K562 (cell line): ENCODE results near the gene CCDC159. TPM values are rescaled to one million over a fixed set of nuclear protein-coding genes. Genes with fewer than 3 reads are reported as not detected.
A peak's percentile ranks its signal among the peaks of the same experiment; 100 is the strongest.

ENCODE experiments used
- ATAC-seq: fragments of 200-7000 bp; cut with Tn5 transposase; 3 replicates; pipeline ENCODE4 v1.9.1; 2020; ENCODE audit warnings: moderate library complexity
- BruUV-seq: library from RNA; stranded (reverse); fragments of 400-500 nt; replicated peaks from 2 replicates; lab custom pipeline; 2021; lab: Mats Ljungman, UMichigan
- CTCF ChIA-PET: fragments of 300-600 bp; formaldehyde crosslinking; extraction: SDS; loops from one replicate; lab custom pipeline; 2021; ENCODE audit warnings: low intra/inter-chr PET ratio; lab: Yijun Ruan, JAX
- POLR2A ChIA-PET: fragments of 300-600, 350-650 bp; sonication (Branson Sonifier 250); formaldehyde crosslinking; extraction: SDS; loops from one replicate; lab custom pipeline; 2021; ENCODE audit warnings: antibody characterized with exemption, inconsistent platforms; lab: Yijun Ruan, JAX
- DNase-seq, 4 experiments: peaks; one replicate each; pipeline versions ENCODE4 v3.0.0 to v3.0.0-alpha.2; 2011 to 2018; ENCODE audit warnings: low spot score in 3 of 4, mixed read lengths in 3 of 4; ENCODE audit errors: extremely low read depth in 1 of 4
- FAIRE-seq: peaks from 2 replicates; lab custom pipeline; 2011; peaks lifted over from hg19 to GRCh38; lab: Jason Lieb, UNC
- H2AFZ ChIP-seq: 2 replicates; pipeline ENCODE4 v1.6.0; 2011; ENCODE audit warnings: low read depth, low read length, control low read depth, inconsistent platforms
- H3K27ac ChIP-seq: fragments of 200-600 bp; 3 replicates; pipeline ENCODE4 v1.8.0; 2011; ENCODE audit warnings: low read depth, mild to moderate bottlenecking, control low read depth, inconsistent platforms, low read length, moderate library complexity, mixed read lengths; ENCODE audit errors: extremely low read depth
- H3K27me3 ChIP-seq, 2 experiments: fragments of 300-600 bp in 1 of 2; 2 replicates in 1 of 2; 3 replicates in 1 of 2; pipeline versions ENCODE4 v1.6.0 to v1.8.0; 2011; ENCODE audit warnings: inconsistent platforms in 2 of 2, low read length in 2 of 2, mild to moderate bottlenecking in 1 of 2, mixed read lengths in 1 of 2, moderate library complexity in 1 of 2; ENCODE audit not compliant: control insufficient read depth in 2 of 2, insufficient read depth in 2 of 2
- H3K36me3 ChIP-seq: fragments of 300-600 bp; 3 replicates; pipeline ENCODE4 v1.8.0; 2011; ENCODE audit warnings: mild to moderate bottlenecking, low read length, inconsistent platforms; ENCODE audit not compliant: control insufficient read depth, insufficient read depth
- H3K4me1 ChIP-seq, 2 experiments: fragments of 200-600 bp in 1 of 2; replicated peaks in 1 of 2; 2 replicates in 1 of 2; 3 replicates in 1 of 2; pipeline versions ENCODE4 v1.5.1 to v1.8.0; 2011; ENCODE audit warnings: inconsistent platforms in 2 of 2, low read length in 2 of 2, mild to moderate bottlenecking in 1 of 2, mixed read lengths in 1 of 2, moderate library complexity in 1 of 2; ENCODE audit not compliant: control insufficient read depth in 2 of 2, insufficient read depth in 2 of 2
- H3K4me2 ChIP-seq: 2 replicates; pipeline ENCODE4 v1.6.1; 2011; ENCODE audit warnings: low read length, control low read depth, inconsistent platforms, mixed read lengths; ENCODE audit not compliant: insufficient read depth
- H3K4me3 ChIP-seq: fragments of 200-600 bp; sonication (generic), shearing (Covaris generic); 2 replicates; pipeline ENCODE4 v1.5.1; 2016; ENCODE audit warnings: control low read depth, inconsistent platforms
- H3K79me2 ChIP-seq: fragments of 200-600 bp; 3 replicates; pipeline ENCODE4 v1.8.0; 2011; ENCODE audit warnings: low read length, inconsistent platforms; ENCODE audit not compliant: control insufficient read depth, insufficient read depth
- H3K9ac ChIP-seq, 2 experiments: 2 replicates each; pipeline versions ENCODE4 v1.6.0 to v1.6.1; 2011; ENCODE audit warnings: low read depth in 2 of 2, low read length in 2 of 2, control low read depth in 1 of 2, inconsistent platforms in 1 of 2, mild to moderate bottlenecking in 1 of 2, mixed read lengths in 1 of 2; ENCODE audit not compliant: insufficient read depth in 1 of 2
- H3K9me1 ChIP-seq: one replicate; pipeline ENCODE4 v1.6.0; 2011; ENCODE audit warnings: inconsistent platforms, mild to moderate bottlenecking, low read length, moderate library complexity; ENCODE audit not compliant: control insufficient read depth, insufficient read depth
- H3K9me3 ChIP-seq: replicated peaks from 2 replicates; pipeline ENCODE4 v1.5.1; 2011; ENCODE audit warnings: low read depth, low read length, inconsistent platforms; ENCODE audit not compliant: control insufficient read depth, insufficient read depth
- H4K20me1 ChIP-seq: replicated peaks from 2 replicates; pipeline ENCODE4 v1.6.1; 2011; ENCODE audit warnings: low read length, inconsistent platforms, mixed read lengths; ENCODE audit not compliant: control insufficient read depth, insufficient read depth
- ADNP ChIP-seq: fragments of 200-800 bp; sonication (Bioruptor generic); IDR thresholded peaks from 2 replicates; pipeline ENCODE4 v1.6.1; 2016; ENCODE audit warnings: missing genetic modification characterization, missing compliant biosample characterization
- DIDO1 ChIP-seq: fragments of 450-650 bp; IDR thresholded peaks from 2 replicates; pipeline ENCODE4 v1.6.1; 2016; ENCODE audit warnings: low read depth, missing biosample characterization, missing genetic modification characterization
- E2F6 ChIP-seq, 2 experiments: IDR thresholded peaks; 2 replicates each; pipeline ENCODE4 v1.6.1; 2011; ENCODE audit warnings: borderline replicate concordance in 1 of 2, control low read depth in 1 of 2, low read depth in 1 of 2, low read length in 1 of 2, mild to moderate bottlenecking in 1 of 2, mixed read lengths in 1 of 2, moderate library complexity in 1 of 2; ENCODE audit not compliant: insufficient read depth in 1 of 2, insufficient read length in 1 of 2, poor library complexity in 1 of 2, severe bottlenecking in 1 of 2; ENCODE audit errors: extremely low read depth in 1 of 2
- E2F8 ChIP-seq: fragments of 450-650 bp; IDR thresholded peaks from 2 replicates; pipeline ENCODE4 v1.7.1; 2018; ENCODE audit warnings: mild to moderate bottlenecking, low read depth; ENCODE audit not compliant: partially characterized antibody
- FOXP1 ChIP-seq: sonication (generic); formaldehyde crosslinking; IDR thresholded peaks from 2 replicates; pipeline ENCODE4 v1.8.0; 2022; ENCODE audit warnings: mild to moderate bottlenecking, missing genetic modification reagents
- FOXP4 ChIP-seq: sonication (generic); formaldehyde crosslinking; IDR thresholded peaks from 2 replicates; pipeline ENCODE4 v1.8.0; 2022; ENCODE audit warnings: mild to moderate bottlenecking, missing genetic modification reagents, borderline replicate concordance
- HSF4 ChIP-seq: fragments of 250-450 bp; sonication (Bioruptor Pico); IDR thresholded peaks from 2 replicates; pipeline ENCODE4 v2.1.2; 2022; ENCODE audit warnings: mild to moderate bottlenecking, moderate library complexity, borderline replicate concordance
- JUN ChIP-seq, 2 experiments: sonication (generic) in 1 of 2; formaldehyde crosslinking in 1 of 2; IDR thresholded peaks; 2 replicates each; pipeline versions ENCODE4 v1.6.1 to v1.8.0; 2012 to 2022; ENCODE audit warnings: borderline replicate concordance in 2 of 2, mild to moderate bottlenecking in 2 of 2, improper control_type of control experiment in 1 of 2, low read depth in 1 of 2, low read length in 1 of 2, missing genetic modification reagents in 1 of 2
- KAT7 ChIP-seq: sonication (generic); formaldehyde crosslinking; IDR thresholded peaks from 2 replicates; pipeline ENCODE4 v1.8.0; 2022; ENCODE audit warnings: missing genetic modification reagents, mild to moderate bottlenecking, borderline replicate concordance
- SIN3A ChIP-seq, 2 experiments: fragments of 150-350 bp in 1 of 2; IDR thresholded peaks; 2 replicates each; pipeline ENCODE4 v1.6.1; 2011 to 2016; ENCODE audit warnings: borderline replicate concordance in 2 of 2, low read depth in 2 of 2, low read length in 2 of 2, mild to moderate bottlenecking in 2 of 2, moderate library complexity in 2 of 2; ENCODE audit not compliant: control insufficient read depth in 1 of 2
- WGBS: fragments of 100-300 bp; shearing (Covaris generic); methylation state at CpG from one replicate; pipeline ENCODE4 v1.1.6; 2016; ENCODE audit warnings: low coverage, mixed read lengths; ENCODE audit not compliant: insufficient coverage; ENCODE audit errors: missing lambda C conversion rate; 5-methylcytosine and 5-hydroxymethylcytosine counted together
- in situ Hi-C: fragments of 300-500 bp; cut with MboI; formaldehyde crosslinking; loops from 4 replicates; pipeline ENCODE4 v1.15.0; 2018; ENCODE audit warnings: inconsistent platforms, mixed read lengths
- intact Hi-C: fragments of 100-400 bp; cut with micrococcal nuclease; formaldehyde crosslinking; loops from 2 replicates; pipeline ENCODE4 v1.14.2; 2022
- polyA plus RNA-seq, 8 experiments: library from polyadenylated mRNA; depleted of rRNA in 4 of 8; stranded (reverse) in 5 of 8; unstranded in 3 of 8; fragments of >200 nt; fragmentation: Nextera tagmentation in 2 of 8; fragmentation: Illumina TruSeq in 1 of 8; extraction: Ambion mirVana in 2 of 8; extraction: Trizol in 1 of 8; gene quantifications; 2 replicates each; pipeline versions ENCODE4 v1.2.1 to v1.2.3, GENCODE V29; 2011 to 2014; ENCODE audit warnings: inconsistent platforms in 1 of 8, missing spikeins in 1 of 8
- total RNA-seq, 7 experiments: library from RNA; depleted of rRNA in 6 of 7; stranded (reverse); fragments of >200 nt in 6 of 7; fragmentation: Illumina TruSeq in 2 of 7; extraction: Trizol in 2 of 7; gene quantifications; 2 replicates each; pipeline versions ENCODE4 v1.2.1 to v1.2.3, GENCODE V29; 2011 to 2021; ENCODE audit warnings: low replicate concordance in 1 of 7

Gene CCDC159
- total and polyA plus RNA-seq, 9 of the 15 experiments (the other 6 are each of a cell fraction or from before 2014, with no cell fraction given), result 0.68 to 10.1 (median 4.7) TPM

- BruUV-seq, result no TSS peak
- Histone ChIP-seq H3K27ac (no peak overlapping the region; the same call in 1 of the 3 replicates), H3K4me1 (peaks cover 20 to 29% of the 10 kb centered on the region in 2 experiments; a peak in 4 of 5 replicates), H2AFZ (0 out of 2 replicates have a peak overlapping the region, but pooled peaks have one; percentile 42), H3K9me3 (peaks cover 8% of the 10 kb centered on the region; the same call in 1 of the 2 replicates), H3K27me3 (no peaks in the 10 kb centered on the region), H3K36me3 (no peaks in the 10 kb centered on the region), H3K4me2 (peak overlapping the region; percentile 93), H3K9me1 (peaks cover 2% of the 10 kb centered on the region), H3K4me3 (peak overlapping the region; percentile 61), H4K20me1 (no peaks in the 10 kb centered on the region), H3K9ac (peak overlapping the region; percentile 72 to 80; a peak in 3 of 4 replicates), H3K79me2 (no peaks in the 10 kb centered on the region)
- DNase-seq (no peak), FAIRE-seq (peak; percentile 73), ATAC-seq (no peak)
- in situ Hi-C loops, result no loop called here
- intact Hi-C loops, result no loop called here
- WGBS, result 46% methylated on average over 13 of the region's 15 CpGs
- POLR2A ChIA-PET, result interaction anchor here (1.3 to 1.4 kb wide), 2 partner anchors 9 to 23 kb away, joined by 3 to 4 read pairs; no protein-coding TSS in a partner anchor
- CTCF ChIA-PET, result no interaction called here
- TF ChIP-seq JUN (IDR thresholded peaks at IDR 0.05; ENCODE audit: borderline replicate concordance, low read depth, low read length) (no peak), JUN (CRISPR knock-in tag; IDR thresholded peaks at IDR 0.05; ENCODE audit: borderline replicate concordance) (no peak), SIN3A (IDR thresholded peaks at IDR 0.05; ENCODE audit: borderline replicate concordance in 2 of 2, control insufficient read depth in 1 of 2, low read depth in 2 of 2, low read length in 2 of 2) (no peak), FOXP1 (CRISPR knock-in tag) (no peak), E2F8 (no peak), DIDO1 (no peak), KAT7 (CRISPR knock-in tag) (0 out of 2 replicates have a peak, but pooled peaks have one; percentile 20), ADNP (tag) (peak; percentile 52; the same call in 1 of the 2 replicates), E2F6 (IDR thresholded peaks at IDR 0.05; ENCODE audit: borderline replicate concordance in 1 of 2, extremely low read depth in 1 of 2, insufficient read depth in 1 of 2, insufficient read length in 1 of 2, low read depth in 1 of 2, low read length in 1 of 2, poor library complexity in 1 of 2, severe bottlenecking in 1 of 2) (peak in 1 of 2 experiments; percentile 29), FOXP4 (CRISPR knock-in tag) (no peak), HSF4 (CRISPR knock-in tag) (no peak)
Measured at GRCh38 chr19:11345122-11345803, 1.1 kb upstream of the CCDC159 start.
